ENCODE data around the gene RAD51D.
A peak's percentile ranks its signal among the peaks of the same experiment; 100 is the strongest.
"Not testable (repeated sequence)": the region's sequence is repeated elsewhere in the genome, so short reads cannot be mapped to it uniquely, and the experiment has no call there.

RAD51D gene

DNA sequence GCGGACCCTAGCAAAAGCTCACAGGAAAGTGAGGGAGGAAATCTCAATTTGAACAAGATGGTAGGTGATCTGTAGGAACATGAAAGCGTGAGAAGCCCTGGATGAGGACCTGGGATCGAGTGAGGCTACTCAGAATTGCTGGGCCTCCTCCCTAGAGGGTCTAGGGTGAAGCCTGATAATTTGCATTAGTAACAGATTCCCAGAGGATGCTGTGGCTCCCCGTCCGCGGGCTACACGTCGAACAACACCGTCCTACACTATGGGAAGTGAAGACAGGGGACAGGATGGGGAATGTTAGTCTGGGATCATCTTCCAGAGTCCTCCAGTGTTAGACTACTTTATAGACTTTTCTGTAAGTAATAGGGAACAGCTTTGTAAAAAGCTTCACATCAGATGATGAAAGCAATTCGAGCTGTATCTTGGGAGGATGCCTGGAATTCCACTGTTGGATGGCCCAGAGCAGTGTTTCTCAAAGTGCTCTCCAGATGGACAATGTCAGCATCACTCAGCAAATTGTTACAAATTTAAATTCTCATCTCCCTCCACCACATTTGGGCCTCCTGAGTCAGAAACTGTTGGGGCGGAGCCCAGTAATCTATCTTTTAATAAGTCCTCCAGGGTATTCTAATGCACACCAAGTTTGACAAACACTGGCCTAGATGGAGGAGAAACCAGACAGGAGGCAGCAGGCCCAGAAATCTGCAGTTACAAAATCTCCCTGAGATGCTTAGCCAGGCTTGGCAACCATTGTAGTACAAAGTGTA is 8.3 kb upstream of the RAD51D start:
- Histone ChIP-seq H3K27me3 (no peaks in the 10 kb centered on the region), H3K27ac (no peak overlapping the region), H3K36me3 (peaks cover 48% of the 10 kb centered on the region), H3K4me1 (no peaks in the 10 kb centered on the region), H4K20me1 (0 out of 2 replicates have a peak, but pooled peaks cover 9% of the 10 kb centered on the region), H3K4me3 (no peak overlapping the region), H3K9me3 (no peaks in the 10 kb centered on the region), H3K4me2 (no peak overlapping the region), H3K9ac (no peak overlapping the region)
- no peak for TF ChIP-seq Cebpa-rat (IDR thresholded peaks at IDR 0.05)

DNA sequence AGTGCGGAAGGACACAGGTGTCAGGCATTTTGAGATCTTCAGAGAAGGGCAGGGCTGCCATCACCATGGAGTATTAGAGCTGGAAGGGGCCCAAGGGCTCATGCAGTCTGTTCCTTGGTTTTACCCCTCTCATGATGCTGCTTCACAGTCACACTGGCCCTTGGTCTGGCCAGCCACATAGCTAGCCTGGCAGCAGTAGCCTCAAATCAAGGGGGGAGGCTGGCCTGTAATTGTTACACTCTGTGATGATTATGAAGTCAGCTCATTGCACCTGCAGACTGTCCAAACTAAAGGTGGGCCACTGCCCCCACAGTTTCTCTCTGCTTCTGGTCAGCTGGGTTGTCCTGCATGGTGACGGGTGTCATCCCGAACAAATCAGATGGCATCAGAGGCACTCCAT is 1.7 kb upstream of the RAD51D start, which contains the start of gene FNDC8:
Gene FNDC8 (plus strand): TSS at position 301 of the 400 bp plus-strand sequence. CDS start 79 bp downstream, at position 380.
- no peak for TF ChIP-seq Cebpa-rat (IDR thresholded peaks at IDR 0.05)
- no peak within 1 kb of the TSS for H3K4me2 ChIP-seq
- no peaks in the 10 kb centered on the region for H3K27me3 ChIP-seq
- H3K36me3 ChIP-seq: peaks cover 9% of the 10 kb centered on the region
- H3K4me1 ChIP-seq: peaks cover 25% of the 10 kb centered on the region
- no peak within 1 kb of the TSS for H3K4me3 ChIP-seq
- no peaks in the 10 kb centered on the region for H3K9me3 ChIP-seq
- H3K27ac ChIP-seq: no peak within 1 kb of the TSS
- H3K9ac ChIP-seq: no peak within 1 kb of the TSS
- H4K20me1 ChIP-seq: no peaks in the 10 kb centered on the region; the same call in 1 of the 2 replicates

GRCh38 chr17:35117984-35118383 is 1.7 kb downstream of the RAD51D start:
- peak overlapping the region; percentile 96 for H3K4me2 ChIP-seq
- H3K9me3 ChIP-seq: no peaks in the 10 kb centered on the region
- H4K20me1 ChIP-seq: no peaks in the 10 kb centered on the region; the same call in 1 of the 2 replicates
- peak overlapping the region; percentile 80; the same call in 1 of the 2 replicates for H3K4me3 ChIP-seq
- H3K9ac ChIP-seq: no peak overlapping the region
- peaks cover 25% of the 10 kb centered on the region for H3K36me3 ChIP-seq
- no peak overlapping the region for H3K27ac ChIP-seq
- no peaks in the 10 kb centered on the region for H3K27me3 ChIP-seq
- H3K4me1 ChIP-seq: peaks cover 25% of the 10 kb centered on the region
- no peak for TF ChIP-seq Cebpa-rat (IDR thresholded peaks at IDR 0.05)

GRCh38 chr17:35116845-35117244 is 2.8 kb downstream of the RAD51D start:
- H3K4me2 ChIP-seq: no peak overlapping the region
- no peak overlapping the region for H3K4me3 ChIP-seq
- H3K27me3 ChIP-seq: no peaks in the 10 kb centered on the region
- no peak for TF ChIP-seq Cebpa-rat (IDR thresholded peaks at IDR 0.05)
- H3K9ac ChIP-seq: no peak overlapping the region
- peaks cover 25% of the 10 kb centered on the region for H3K4me1 ChIP-seq
- peaks cover 4% of the 10 kb centered on the region; the same call in 1 of the 2 replicates for H4K20me1 ChIP-seq
- H3K36me3 ChIP-seq: peaks cover 25% of the 10 kb centered on the region
- no peaks in the 10 kb centered on the region for H3K9me3 ChIP-seq
- no peak overlapping the region for H3K27ac ChIP-seq

- H3K36me3 ChIP-seq: peaks cover 39% of the 10 kb centered on the region
These were observed 8.9 kb downstream of the RAD51D start for GRCh38 chr17:35110791-35111190.

DNA sequence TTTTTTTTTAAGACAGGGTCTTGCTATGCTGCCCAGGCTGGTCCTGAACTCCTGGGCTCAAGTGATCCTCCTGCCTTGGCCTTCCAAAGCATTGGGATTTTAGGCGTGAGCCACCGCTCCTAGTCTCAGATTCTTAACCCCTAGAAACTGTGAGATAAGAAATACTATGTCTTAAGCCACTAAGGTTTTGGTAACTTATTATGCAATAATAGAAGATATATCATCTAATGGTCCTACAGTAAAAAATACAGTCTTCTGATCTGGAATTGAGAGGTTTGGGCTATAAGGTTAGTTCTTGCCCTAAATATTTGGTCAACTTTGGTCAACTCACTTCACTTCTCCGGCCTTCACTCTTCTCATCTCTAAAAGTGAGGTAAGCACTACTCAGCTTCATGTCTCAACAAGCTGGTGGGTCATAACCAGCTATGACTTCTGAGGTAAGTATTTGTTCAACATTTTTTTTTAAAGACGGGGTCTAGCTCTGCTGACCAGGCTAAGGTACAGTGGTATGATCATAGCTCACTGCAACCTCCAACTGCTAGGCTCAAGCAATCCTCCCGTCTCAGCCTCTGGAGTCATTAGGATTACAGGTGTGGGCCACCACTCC is 14.7 kb downstream of the RAD51D start:
- Histone ChIP-seq H3K27me3 (no peaks in the 10 kb centered on the region), H3K9me3 (no peaks in the 10 kb centered on the region), H3K9ac (no peak overlapping the region), H3K4me2 (no peak overlapping the region), H3K4me3 (no peak overlapping the region), H3K27ac (no peak overlapping the region), H4K20me1 (0 out of 2 replicates have a peak, but pooled peaks cover 6% of the 10 kb centered on the region), H3K36me3 (peaks cover 79% of the 10 kb centered on the region), H3K4me1 (no peaks in the 10 kb centered on the region)
- TF ChIP-seq Cebpa-rat (IDR thresholded peaks at IDR 0.05): no peak

More at GRCh38 chr17:35110791-35111190, 8.9 kb downstream of the RAD51D start:
- H3K4me2 ChIP-seq, H3K4me1 ChIP-seq, H3K4me3 ChIP-seq, H3K9me3 ChIP-seq, H3K9ac ChIP-seq, H3K27ac ChIP-seq, H3K27me3 ChIP-seq: not testable (repeated sequence)
- 0 out of 2 replicates have a peak, but pooled peaks cover 11% of the 10 kb centered on the region for H4K20me1 ChIP-seq

- Histone ChIP-seq H3K9ac (no peak overlapping the region), H3K4me3 (no peak overlapping the region), H3K4me2 (no peak overlapping the region), H3K4me1 (peaks cover 5% of the 10 kb centered on the region; the same call in 1 of the 2 replicates), H3K27me3 (no peaks in the 10 kb centered on the region), H3K36me3 (peaks cover 94% of the 10 kb centered on the region), H3K27ac (no peak overlapping the region), H3K9me3 (no peaks in the 10 kb centered on the region), H4K20me1 (0 out of 2 replicates have a peak, but pooled peaks cover 6% of the 10 kb centered on the region)
- TF ChIP-seq Cebpa-rat (IDR thresholded peaks at IDR 0.05): no peak
These were observed 16.4 kb downstream of the RAD51D start for GRCh38 chr17:35103271-35103670.

DNA sequence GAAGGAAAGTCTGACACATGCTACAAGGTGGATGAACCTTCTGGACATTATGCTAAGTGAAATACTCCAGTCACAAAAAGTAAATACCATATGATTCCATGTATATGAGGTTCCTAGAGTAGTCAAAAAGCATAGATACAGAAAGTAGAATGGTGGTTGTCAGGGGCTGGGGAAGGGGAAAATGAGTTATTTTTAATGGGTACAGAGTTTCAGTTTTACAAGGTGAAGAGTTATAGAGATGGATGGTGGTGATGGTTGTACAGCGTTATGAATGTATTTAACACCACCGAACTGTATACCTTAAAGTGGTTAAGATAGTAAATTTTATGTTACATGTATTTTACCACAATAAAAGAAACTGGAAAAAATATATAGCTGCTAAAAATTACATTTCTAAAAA is 17.9 kb downstream of the RAD51D start:
- H3K4me3 ChIP-seq: no peak overlapping the region
- TF ChIP-seq Cebpa-rat (IDR thresholded peaks at IDR 0.05): no peak
- no peaks in the 10 kb centered on the region for H4K20me1 ChIP-seq
- H3K9ac ChIP-seq: no peak overlapping the region
- no peaks in the 10 kb centered on the region for H3K27me3 ChIP-seq
- H3K4me2 ChIP-seq: no peak overlapping the region
- H3K27ac ChIP-seq: no peak overlapping the region
- peaks cover 6% of the 10 kb centered on the region; the same call in 1 of the 2 replicates for H3K4me1 ChIP-seq
- peaks cover 93% of the 10 kb centered on the region for H3K36me3 ChIP-seq
- no peaks in the 10 kb centered on the region for H3K9me3 ChIP-seq

DNA sequence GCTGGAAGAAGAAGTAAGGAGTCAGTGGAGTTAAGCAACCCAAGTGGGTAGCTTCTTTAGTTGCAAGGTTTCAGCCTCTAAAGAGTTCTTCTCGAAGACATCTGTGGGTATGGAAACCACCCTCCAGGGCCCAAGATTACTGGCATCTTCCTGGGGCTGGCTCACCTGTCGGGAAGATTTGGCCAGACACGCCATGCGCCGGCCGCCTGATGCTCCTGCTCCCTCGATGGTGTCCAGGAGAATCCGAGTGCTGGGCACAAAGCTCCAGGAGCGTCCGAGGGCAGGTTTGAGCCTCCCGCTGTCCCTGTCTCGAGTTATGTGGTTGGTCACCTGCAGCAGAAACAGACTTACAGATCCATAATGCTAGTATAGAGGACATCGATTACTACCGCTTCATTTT is 18.6 kb downstream of the RAD51D start:
- H3K36me3 ChIP-seq: peaks cover 92% of the 10 kb centered on the region
- H3K9me3 ChIP-seq: no peaks in the 10 kb centered on the region
- peaks cover 6% of the 10 kb centered on the region; the same call in 1 of the 2 replicates for H3K4me1 ChIP-seq
- no peak overlapping the region for H3K9ac ChIP-seq
- no peak overlapping the region for H3K27ac ChIP-seq
- H3K4me3 ChIP-seq: no peak overlapping the region
- no peaks in the 10 kb centered on the region for H3K27me3 ChIP-seq
- H3K4me2 ChIP-seq: no peak overlapping the region
- H4K20me1 ChIP-seq: no peaks in the 10 kb centered on the region
- no peak for TF ChIP-seq Cebpa-rat (IDR thresholded peaks at IDR 0.05)

- Histone ChIP-seq H3K27me3 (no peaks in the 10 kb centered on the region), H3K4me1 (peaks cover 6% of the 10 kb centered on the region; the same call in 1 of the 2 replicates), H3K9me3 (no peaks in the 10 kb centered on the region), H3K4me3 (no peak overlapping the region), H3K4me2 (no peak overlapping the region), H4K20me1 (no peaks in the 10 kb centered on the region), H3K36me3 (peaks cover 81% of the 10 kb centered on the region), H3K9ac (no peak overlapping the region), H3K27ac (no peak overlapping the region)
- no peak for TF ChIP-seq Cebpa-rat (IDR thresholded peaks at IDR 0.05)
These were observed 19.8 kb downstream of the RAD51D start for GRCh38 chr17:35099908-35100307.
